Stimulated activated naive CD8-positive, alpha-beta T cell treated with anti-CD3 and anti-CD28 coated beads, Interleukin-15, amount 100 ng/mL, for 72 hours (primary cell): Measurements from ENCODE around the gene NPFFR1.

Experiments
- ATAC-seq: fragments of 150-1000 bp; cut with Tn5 transposase; 2 replicates; pipeline ENCODE4 v1.10.0; 2021; ENCODE audit warnings: mild to moderate bottlenecking, moderate library complexity
- DNase-seq, 2 donors: peaks; one replicate each; pipeline ENCODE4 v3.0.0; 2021 to 2022
- H3K27ac Mint-ChIP-seq, 2 donors: one replicate each; pipeline ENCODE4 v1.8.0; 2022; ENCODE audit warnings: mild to moderate bottlenecking in 2 of 2, mixed read lengths in 2 of 2, moderate library complexity in 2 of 2
- H3K27me3 Mint-ChIP-seq: one replicate; pipeline ENCODE4 v1.8.0; 2022; ENCODE audit warnings: mixed read lengths
- H3K4me1 Mint-ChIP-seq: one replicate; pipeline ENCODE4 v1.8.0; 2022; ENCODE audit warnings: mild to moderate bottlenecking, mixed read lengths
- H3K4me3 Mint-ChIP-seq, 2 donors: one replicate each; pipeline ENCODE4 v1.8.0; 2022; ENCODE audit warnings: mild to moderate bottlenecking in 2 of 2, mixed read lengths in 2 of 2, moderate library complexity in 1 of 2
- H3K9me3 Mint-ChIP-seq, 2 donors: one replicate each; pipeline ENCODE4 v1.8.0; 2022; ENCODE audit warnings: mixed read lengths in 2 of 2

Gene NPFFR1, protein sequence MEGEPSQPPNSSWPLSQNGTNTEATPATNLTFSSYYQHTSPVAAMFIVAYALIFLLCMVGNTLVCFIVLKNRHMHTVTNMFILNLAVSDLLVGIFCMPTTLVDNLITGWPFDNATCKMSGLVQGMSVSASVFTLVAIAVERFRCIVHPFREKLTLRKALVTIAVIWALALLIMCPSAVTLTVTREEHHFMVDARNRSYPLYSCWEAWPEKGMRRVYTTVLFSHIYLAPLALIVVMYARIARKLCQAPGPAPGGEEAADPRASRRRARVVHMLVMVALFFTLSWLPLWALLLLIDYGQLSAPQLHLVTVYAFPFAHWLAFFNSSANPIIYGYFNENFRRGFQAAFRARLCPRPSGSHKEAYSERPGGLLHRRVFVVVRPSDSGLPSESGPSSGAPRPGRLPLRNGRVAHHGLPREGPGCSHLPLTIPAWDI

DNA sequence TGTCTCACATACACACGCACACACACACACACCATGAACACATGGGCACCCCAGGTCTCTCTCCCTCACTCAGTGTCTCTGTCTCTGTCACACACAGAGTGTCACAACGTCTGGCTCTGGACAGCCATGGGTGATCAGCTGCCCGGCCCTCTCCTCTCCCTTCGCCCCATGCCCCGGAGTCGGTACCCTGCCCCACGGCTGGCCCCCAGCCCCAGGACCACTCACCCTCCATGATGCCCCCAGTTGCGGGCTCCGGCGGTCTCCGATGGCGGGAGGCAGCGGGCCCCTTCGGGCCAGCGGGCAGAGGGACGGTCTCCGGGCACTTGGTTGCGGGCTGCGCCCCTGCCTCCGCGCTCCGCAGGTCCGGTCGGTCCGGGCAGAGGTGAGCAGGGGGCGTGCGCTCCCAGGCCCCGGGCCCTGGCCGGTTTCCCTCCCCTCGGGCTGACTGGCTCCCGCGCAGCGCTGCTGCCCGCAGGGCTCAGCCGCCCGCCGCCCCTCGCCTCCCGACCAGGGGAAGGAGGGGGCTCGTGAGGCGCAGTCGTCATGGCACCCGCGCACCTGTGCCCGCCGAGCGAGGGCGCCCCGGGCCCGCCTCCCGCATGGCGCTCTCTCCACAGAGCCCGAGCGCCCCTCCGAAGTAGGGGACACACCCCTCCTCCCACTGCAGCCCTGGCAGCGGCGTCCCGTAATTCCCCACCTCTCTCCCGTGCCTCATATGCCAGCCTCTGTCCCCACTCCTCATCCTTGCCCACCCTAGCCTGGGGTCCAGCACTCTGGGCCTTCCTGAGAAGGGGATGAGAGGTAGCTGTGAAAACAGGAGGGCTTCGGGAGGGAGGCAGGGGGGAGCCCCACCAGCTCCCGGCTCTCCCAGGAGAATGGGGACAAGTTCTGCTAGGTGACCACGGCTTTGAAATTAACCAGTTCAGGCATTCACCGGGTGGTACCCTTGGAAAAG, at the start of gene NPFFR1:
Gene NPFFR1, minus strand, starts transcription at position 560 of the 955 bp plus-strand sequence. Its CDS starts 328 bp downstream, at position 232.
- H3K27ac Mint-ChIP-seq, result no peak within 1 kb of the TSS
- DNase-seq (no peak), ATAC-seq (peak; percentile 60)
- H3K9me3 Mint-ChIP-seq, result no peaks in the 10 kb centered on the region
- H3K4me3 Mint-ChIP-seq, result peak within 1 kb of the TSS in 1 of 2 donors; percentile 60
- H3K4me1 Mint-ChIP-seq, result peaks cover 4% of the 10 kb centered on the region
- H3K27me3 Mint-ChIP-seq, result peaks cover 82% of the 10 kb centered on the region

DNA sequence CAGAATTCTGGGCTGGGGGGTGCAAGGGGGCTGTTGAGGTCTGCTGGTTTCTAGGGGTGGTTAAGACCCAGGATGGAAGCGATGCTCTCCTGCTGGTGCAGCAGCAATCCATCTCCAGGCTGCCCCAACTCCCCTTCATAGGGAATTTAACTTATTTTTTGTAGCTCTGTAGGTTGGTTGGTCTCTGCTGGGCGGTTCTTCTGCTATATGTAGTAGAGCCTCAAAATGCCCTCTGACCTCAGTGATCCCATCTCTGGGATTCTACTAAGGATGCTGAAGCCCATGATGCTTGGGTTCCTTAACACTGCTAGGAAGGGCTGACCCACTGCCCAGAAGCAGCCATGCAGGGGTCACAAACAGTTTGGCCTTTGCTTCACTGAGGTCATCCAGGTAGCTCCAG, 49.5 kb upstream of the NPFFR1 start:
- peaks cover 21% of the 10 kb centered on the region for H3K4me1 Mint-ChIP-seq
- no peak overlapping the region for H3K4me3 Mint-ChIP-seq
- no peak for DNase-seq
- no peak for ATAC-seq
- peaks cover 0 to 8% of the 10 kb centered on the region in 2 donors for H3K9me3 Mint-ChIP-seq
- H3K27me3 Mint-ChIP-seq, result no peaks in the 10 kb centered on the region
- no peak overlapping the region for H3K27ac Mint-ChIP-seq

DNA sequence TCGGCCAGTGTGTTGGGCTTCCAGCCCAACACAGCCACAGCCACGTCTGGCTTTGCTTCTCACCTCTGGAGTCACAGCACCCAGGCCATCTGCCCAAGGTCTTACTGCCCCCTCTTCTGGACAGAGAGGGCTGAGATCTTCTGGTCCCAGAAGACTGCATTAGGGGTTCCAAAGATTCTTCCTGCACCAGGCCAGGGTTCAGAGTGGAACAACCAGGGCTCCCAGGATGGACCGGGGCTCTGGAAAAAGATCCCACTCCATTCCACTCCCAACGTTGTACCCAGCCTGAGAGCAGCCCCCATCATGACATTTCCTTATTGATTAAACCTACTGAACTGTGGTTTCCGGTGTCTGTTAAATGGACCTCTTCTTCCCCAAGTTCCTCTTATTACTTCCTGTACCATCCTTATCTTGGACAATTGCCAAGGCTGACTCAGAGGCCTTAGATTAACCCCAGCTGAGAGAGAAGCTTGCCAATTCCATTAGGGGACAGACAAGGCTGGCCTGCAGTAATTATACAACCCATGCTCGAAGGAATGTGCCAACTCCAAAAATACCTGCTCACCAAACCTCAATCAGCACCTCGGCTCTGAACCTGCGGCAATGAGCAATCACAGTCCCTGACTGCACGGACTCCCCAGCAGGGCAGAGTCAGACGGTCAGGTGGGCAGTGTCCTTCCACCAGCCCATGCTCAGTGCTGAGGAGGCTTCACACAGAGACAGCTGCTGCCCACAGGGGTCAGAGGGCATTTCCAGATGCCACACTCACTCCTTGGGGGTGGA, 47.9 kb upstream of the NPFFR1 start:
- H3K27ac Mint-ChIP-seq, result peak overlapping the region in 1 of 2 donors; percentile 81
- H3K4me1 Mint-ChIP-seq, result peaks cover 21% of the 10 kb centered on the region
- DNase-seq (peak in 1 of 2 donors; percentile 23), ATAC-seq (peak; percentile 72)
- H3K27me3 Mint-ChIP-seq, result no peaks in the 10 kb centered on the region
- no peak overlapping the region for H3K4me3 Mint-ChIP-seq
- H3K9me3 Mint-ChIP-seq, result peaks cover 0 to 8% of the 10 kb centered on the region in 2 donors

DNA sequence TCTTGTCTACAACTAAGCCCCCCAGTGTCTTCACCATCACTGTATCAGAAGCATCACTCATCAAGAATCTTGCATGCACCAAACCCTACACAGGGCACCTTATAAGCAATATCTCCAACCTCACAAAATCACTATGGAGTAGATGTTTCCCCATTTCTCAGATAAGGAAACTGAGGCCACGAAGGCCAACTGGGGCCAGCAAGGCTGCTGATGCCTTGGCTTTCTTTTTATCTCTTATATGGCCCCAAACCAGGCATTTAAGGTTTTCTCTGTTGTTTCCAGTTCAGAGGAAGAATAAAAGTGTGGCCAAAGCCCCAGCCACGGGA, 47.3 kb upstream of the NPFFR1 start:
- H3K27ac Mint-ChIP-seq, result no peak overlapping the region
- no peak for ATAC-seq
- H3K27me3 Mint-ChIP-seq, result no peaks in the 10 kb centered on the region
- H3K9me3 Mint-ChIP-seq, result peaks cover 0 to 8% of the 10 kb centered on the region in 2 donors
- DNase-seq, result no peak
- peaks cover 26% of the 10 kb centered on the region for H3K4me1 Mint-ChIP-seq
- no peak overlapping the region for H3K4me3 Mint-ChIP-seq

DNA sequence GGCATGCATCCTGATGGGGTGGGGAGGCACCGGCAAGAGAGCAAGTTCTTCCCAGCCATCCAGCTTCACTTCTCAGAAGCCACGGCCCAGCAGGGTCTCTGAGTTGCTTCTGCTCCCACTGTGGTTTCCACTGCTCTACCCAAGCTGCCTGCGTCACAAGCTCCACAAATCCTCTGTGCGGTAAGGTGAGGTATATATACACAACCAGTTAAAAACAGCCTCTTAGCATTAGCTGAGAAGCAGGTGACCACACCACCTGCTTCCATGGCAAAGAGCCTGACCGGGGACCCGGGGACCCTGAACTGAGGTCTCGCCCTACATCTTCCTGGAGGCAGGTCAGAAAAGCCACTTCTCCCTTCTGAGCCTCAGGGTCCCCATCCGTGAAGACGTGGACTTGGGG, 46.9 kb upstream of the NPFFR1 start:
- Mint-ChIP-seq H3K4me1 (peaks cover 30% of the 10 kb centered on the region), H3K4me3 (no peak overlapping the region), H3K27me3 (no peaks in the 10 kb centered on the region), H3K27ac (no peak overlapping the region), H3K9me3 (peaks cover 0 to 8% of the 10 kb centered on the region in 2 donors)
- DNase-seq (no peak), ATAC-seq (no peak)

DNA sequence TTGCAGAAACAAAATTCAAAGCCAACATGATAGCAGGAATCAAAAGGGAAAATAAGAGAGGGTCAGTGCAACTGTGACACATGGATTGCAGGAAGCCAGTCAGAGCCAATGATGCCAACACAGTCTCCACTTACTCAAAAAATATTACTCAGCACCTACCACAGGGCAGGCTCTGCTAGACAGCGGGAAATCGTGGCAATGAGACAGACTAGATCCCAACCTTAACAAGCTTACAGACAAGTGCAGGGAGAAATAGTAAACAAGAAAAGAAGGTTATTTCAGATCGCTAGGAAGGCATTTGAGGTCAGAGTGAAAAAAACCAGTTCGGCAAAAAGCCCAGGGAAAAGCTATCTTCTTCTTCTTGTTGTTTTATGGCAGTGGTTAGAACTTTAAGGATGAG, 45.2 kb upstream of the NPFFR1 start:
- H3K27me3 Mint-ChIP-seq, result no peaks in the 10 kb centered on the region
- peaks cover 0 to 8% of the 10 kb centered on the region in 2 donors for H3K9me3 Mint-ChIP-seq
- ATAC-seq (no peak), DNase-seq (no peak)
- peak overlapping the region in 1 of 2 donors; percentile 38 for H3K27ac Mint-ChIP-seq
- H3K4me3 Mint-ChIP-seq, result no peak overlapping the region
- H3K4me1 Mint-ChIP-seq, result peaks cover 47% of the 10 kb centered on the region

DNA sequence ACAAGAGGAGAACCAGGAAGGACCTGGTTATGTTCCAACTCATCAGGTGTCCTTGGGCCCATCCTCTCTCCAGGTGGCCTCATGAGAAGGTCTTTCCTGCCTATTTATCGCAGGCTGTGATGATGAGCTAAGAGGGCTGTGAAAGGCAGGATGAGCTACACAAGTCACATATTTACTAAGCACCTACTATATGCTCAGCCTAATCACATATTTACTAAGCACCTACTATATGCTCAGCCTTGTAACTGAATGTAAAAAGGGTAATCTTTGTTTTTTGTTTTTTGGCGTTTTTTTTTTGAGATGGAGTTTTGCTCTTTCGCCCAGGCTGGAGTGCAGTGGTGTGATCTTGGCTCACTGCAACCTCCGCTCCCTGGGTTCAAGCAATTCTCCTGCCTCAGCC, 44.2 kb upstream of the NPFFR1 start:
- H3K4me1 Mint-ChIP-seq, result peaks cover 57% of the 10 kb centered on the region

DNA sequence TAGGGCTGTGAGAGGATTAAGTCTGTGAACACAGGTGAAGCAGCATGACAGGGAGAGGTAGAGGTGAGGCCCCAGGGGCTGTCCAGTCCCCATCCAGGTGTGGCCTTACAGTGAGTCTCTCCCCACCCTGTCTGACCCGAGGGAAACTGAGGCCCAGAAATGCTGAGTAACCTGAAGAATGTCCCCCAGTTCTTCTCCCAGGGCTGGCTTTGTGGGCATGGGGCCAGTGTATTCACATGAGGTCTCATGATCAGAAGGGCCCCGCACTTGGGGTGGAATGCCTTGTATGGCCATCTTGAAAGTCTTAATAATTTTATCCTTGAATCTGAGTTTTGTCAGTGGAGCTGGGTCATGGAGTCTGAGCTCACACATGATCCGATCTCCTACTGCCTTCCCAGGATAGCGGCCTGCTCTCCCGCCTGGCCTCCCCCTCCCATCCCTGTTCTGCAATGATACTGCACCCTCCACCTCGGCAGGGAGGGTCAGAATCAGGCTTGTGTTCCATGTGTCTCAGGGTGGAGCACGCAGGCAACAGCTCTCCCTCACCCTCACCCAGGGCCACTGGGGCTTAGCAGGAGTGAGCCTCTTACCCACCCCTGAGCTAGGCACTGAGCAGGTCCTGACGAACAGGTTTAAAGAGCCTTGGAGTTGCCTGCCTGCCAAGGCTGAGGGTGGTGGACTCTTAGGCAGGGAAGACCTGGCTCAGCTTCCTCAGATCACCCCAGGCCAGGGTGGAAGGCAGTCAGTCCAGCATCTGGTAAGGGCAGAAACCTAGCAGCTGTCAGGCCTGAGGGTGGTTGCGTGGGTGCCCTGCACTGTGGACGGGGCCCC, 41.4 kb upstream of the NPFFR1 start:
- peaks cover 48% of the 10 kb centered on the region for H3K4me1 Mint-ChIP-seq
- no peak overlapping the region for H3K4me3 Mint-ChIP-seq
- no peak for DNase-seq

More for the DNA sequence above, 44.2 kb upstream of the NPFFR1 start:
- DNase-seq, result no peak
- no peak overlapping the region for H3K4me3 Mint-ChIP-seq
- no peak for ATAC-seq
- no peaks in the 10 kb centered on the region for H3K27me3 Mint-ChIP-seq
- peaks cover 0 to 5% of the 10 kb centered on the region in 2 donors for H3K9me3 Mint-ChIP-seq
- H3K27ac Mint-ChIP-seq, result no peak overlapping the region

DNA sequence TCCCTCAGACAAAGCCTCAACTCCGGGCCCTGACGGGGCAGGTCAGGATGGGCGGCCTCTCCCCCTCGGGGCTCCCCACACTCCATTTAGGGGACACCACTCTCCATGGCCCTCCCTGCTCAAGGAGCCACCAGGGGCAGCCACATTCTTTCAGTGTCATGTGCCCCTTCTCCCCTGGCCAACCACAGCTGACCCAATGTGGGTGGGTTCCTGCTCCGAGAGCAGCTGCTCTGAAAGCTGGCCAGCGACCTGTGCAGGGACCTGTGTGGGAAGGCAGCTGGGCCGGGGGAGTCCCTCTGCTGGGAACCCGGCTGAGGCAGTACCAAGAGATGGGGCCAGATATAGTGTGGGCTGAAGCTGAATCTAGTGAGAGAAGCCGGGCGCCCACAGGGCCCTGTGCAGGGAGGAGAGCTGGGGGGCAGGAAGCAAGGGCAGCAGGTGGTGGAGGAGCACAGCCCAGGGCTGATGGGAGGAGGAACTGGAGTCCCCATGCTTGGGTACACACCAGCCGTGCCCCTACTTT, 40.6 kb upstream of the NPFFR1 start:
- ATAC-seq (peak; percentile 82), DNase-seq (peak; percentile 8 to 44)
- peak overlapping the region in 1 of 2 donors; percentile 32 for H3K4me3 Mint-ChIP-seq
- H3K27me3 Mint-ChIP-seq, result no peaks in the 10 kb centered on the region
- peak overlapping the region in 1 of 2 donors; percentile 57 for H3K27ac Mint-ChIP-seq
- no peaks in the 10 kb centered on the region for H3K9me3 Mint-ChIP-seq
- peaks cover 48% of the 10 kb centered on the region for H3K4me1 Mint-ChIP-seq

More for the DNA sequence above, 41.4 kb upstream of the NPFFR1 start:
- no peak for ATAC-seq
- Mint-ChIP-seq H3K27me3 (no peaks in the 10 kb centered on the region), H3K27ac (peak overlapping the region; percentile 51 to 53), H3K9me3 (no peaks in the 10 kb centered on the region)

DNA sequence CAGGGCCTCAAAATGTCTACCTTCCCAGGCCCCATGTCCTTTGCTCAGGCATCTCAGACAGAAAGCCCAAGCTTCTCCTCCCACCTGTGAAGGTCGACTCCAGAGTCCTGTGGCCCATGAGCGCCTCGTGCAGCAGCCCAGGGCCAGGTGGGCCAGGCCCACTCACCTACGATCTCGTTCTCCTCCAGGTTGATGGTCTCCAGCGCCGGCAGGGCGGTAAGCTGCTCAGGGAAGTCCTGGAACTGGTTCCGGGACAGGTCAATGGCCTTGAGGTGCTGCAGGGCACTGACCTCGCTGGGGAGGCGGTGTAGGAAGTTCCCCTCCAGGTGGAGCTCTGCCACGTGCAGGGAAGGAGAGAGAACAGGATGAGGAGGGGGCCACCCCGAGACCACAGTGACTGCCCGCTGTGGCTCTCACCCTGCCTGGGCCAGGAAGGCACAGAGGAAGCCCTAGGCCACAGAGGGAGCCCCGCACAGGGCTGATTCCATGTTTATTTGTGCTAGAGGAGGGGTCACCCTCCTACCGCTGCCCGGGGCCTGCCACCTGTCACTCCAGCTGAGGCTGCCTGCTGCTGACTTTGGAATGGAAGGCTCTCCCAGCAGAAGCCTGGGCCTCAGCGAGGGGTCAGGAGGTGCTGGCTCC, 40.0 kb upstream of the NPFFR1 start:
- Mint-ChIP-seq H3K4me3 (peak overlapping the region; percentile 5 to 51), H3K9me3 (no peaks in the 10 kb centered on the region), H3K4me1 (peaks cover 48% of the 10 kb centered on the region), H3K27ac (peak overlapping the region; percentile 69 to 80), H3K27me3 (no peaks in the 10 kb centered on the region)
- DNase-seq, result peak; percentile 5 to 18
- ATAC-seq, result peak; percentile 31

DNA sequence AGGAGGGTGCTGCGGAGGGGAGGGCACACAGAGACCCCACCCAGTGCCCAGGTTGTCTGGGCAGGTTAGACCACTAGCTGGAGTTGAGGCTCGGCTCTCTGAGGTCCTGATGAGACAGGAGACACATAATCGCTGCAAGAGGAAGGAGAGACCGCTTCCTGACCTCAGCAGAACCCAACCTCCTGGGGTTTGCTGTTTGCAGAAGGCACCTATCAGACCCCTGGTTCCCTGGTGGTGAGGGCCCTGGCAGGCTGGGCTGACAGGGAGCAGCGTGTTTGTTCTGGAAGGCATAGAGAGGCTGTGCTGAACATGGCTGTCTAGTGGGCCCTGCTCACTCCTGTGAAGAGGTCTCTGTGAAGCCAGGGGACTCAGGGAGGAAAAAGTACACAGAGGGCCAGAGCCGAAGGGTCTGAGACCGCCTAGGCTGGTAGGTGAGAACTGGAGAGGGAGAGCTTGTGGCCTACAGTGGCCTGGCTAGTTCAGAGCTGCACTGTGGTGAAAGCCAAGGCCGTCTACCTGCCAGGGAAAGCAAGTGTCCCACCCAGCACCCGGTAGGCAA, 39.4 kb upstream of the NPFFR1 start:
- Mint-ChIP-seq H3K9me3 (no peaks in the 10 kb centered on the region), H3K27me3 (no peaks in the 10 kb centered on the region), H3K4me1 (peaks cover 48% of the 10 kb centered on the region), H3K4me3 (peak overlapping the region; percentile 67 to 72), H3K27ac (peak overlapping the region; percentile 92 to 96)
- DNase-seq (peak; percentile 17 to 43), ATAC-seq (peak; percentile 75)

DNA sequence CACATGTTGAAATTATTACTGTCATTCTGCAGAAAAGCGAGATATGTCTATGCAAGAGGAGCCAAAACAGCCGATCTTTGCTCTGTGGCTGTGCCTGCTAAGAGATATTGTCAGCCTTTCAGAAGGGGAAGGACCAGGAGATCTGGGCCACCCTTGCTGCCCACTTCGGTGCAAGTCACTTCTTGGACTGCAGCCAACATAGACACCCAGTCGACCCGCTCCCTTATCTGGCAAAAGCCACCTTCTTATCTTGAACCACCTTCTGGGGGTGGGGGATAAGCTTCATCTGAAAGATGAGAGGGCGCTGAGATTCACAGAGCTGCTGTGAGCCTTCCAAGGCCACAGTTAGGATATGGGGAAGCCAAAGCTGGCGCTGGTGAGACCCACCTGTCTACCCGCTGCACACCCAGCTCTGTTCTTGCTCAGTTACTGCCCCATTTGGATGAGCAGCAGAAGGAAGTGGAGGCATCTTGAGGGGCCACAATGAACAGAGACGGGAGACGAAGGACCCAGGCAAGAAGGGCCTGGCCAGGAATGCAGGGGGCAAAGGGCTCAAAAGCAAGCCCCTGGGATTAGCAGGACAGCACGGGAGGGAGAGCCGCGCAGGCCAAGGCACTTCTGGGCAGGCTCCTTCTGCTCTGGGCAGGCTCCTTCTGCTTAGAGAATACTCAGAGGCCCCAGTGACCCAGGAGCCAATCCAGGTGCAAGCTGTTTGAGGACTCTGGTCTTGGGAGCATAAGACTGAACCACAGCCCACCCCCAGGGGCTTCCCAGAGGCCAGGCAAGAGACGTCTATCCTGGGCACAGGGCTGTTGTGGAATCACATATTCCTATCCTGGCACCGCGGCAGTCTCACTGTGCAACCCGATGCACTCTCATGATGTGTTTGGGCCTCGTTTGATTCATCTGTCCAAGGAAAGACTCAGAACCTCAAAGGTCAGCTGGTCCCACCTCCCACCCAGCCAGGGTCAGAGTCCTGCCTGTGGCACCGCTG, 38.4 kb upstream of the NPFFR1 start:
- H3K27me3 Mint-ChIP-seq, result no peaks in the 10 kb centered on the region
- H3K27ac Mint-ChIP-seq, result peak overlapping the region; percentile 1 to 4
- ATAC-seq (no peak), DNase-seq (no peak)
- H3K9me3 Mint-ChIP-seq, result no peaks in the 10 kb centered on the region
- peaks cover 48% of the 10 kb centered on the region for H3K4me1 Mint-ChIP-seq
- H3K4me3 Mint-ChIP-seq, result peak overlapping the region in 1 of 2 donors; percentile 72

DNA sequence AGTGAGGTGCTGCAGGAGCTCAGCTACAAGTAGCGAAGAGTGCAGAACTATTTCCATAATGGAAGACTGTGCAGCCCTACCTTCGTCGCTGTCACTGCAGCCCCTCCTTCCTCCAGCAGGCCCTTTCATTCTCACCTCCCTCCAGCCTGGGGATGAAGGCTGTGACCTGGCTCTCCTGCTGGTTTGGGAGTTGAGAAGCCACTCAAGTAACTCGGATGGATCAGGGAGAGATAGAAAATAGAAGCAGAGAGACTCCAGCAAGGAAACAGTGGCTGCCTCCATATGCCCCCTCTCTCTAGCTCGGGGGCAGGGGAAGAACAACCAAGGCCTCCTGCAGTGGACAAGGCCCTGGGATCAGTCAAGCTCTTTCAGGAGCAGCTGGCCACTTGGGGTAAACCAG, 37.4 kb upstream of the NPFFR1 start:
- Mint-ChIP-seq H3K27me3 (no peaks in the 10 kb centered on the region), H3K4me1 (peaks cover 44% of the 10 kb centered on the region), H3K27ac (no peak overlapping the region), H3K4me3 (no peak overlapping the region), H3K9me3 (no peaks in the 10 kb centered on the region)
- DNase-seq (no peak), ATAC-seq (no peak)
